SK-N-SH treated with all-trans-retinoic acid at 6 μM for 48 hours (cell line): Measurements from ENCODE around the gene MRPS35.

Experiments
- ATAC-seq: fragments of 200-7000 bp; cut with Tn5 transposase; 3 replicates; pipeline ENCODE4 v1.9.1; 2020; ENCODE audit warnings: mild to moderate bottlenecking, moderate library complexity
- BACH2 ChIP-seq: fragments of 250-450 bp; sonication (Bioruptor Pico); IDR thresholded peaks from 2 replicates; pipeline ENCODE4 v1.9.0; 2021; ENCODE audit warnings: mild to moderate bottlenecking, borderline replicate concordance
- CSDC2 ChIP-seq: fragments of 250-450 bp; sonication (Bioruptor Pico); IDR thresholded peaks from 2 replicates; pipeline ENCODE4 v1.5.0; 2020; ENCODE audit warnings: mild to moderate bottlenecking, moderate library complexity
- ESRRG ChIP-seq: fragments of 250-450 bp; sonication (Bioruptor Pico); IDR thresholded peaks from 2 replicates; pipeline ENCODE4 v1.6.1; 2021; ENCODE audit warnings: mild to moderate bottlenecking
- GLIS3 ChIP-seq: fragments of 250-450 bp; sonication (Bioruptor Pico); IDR thresholded peaks from 2 replicates; pipeline ENCODE4 v1.5.0; 2020; ENCODE audit warnings: mild to moderate bottlenecking, moderate library complexity
- ISL1 ChIP-seq: fragments of 250-450 bp; sonication (Bioruptor Pico); IDR thresholded peaks from 2 replicates; pipeline ENCODE4 v2.1.2; 2022; ENCODE audit warnings: mild to moderate bottlenecking, moderate library complexity
- OSR1 ChIP-seq: fragments of 250-450 bp; sonication (Bioruptor Pico); IDR thresholded peaks from 2 replicates; pipeline ENCODE4 v1.8.0; 2022; ENCODE audit warnings: moderate library complexity, mild to moderate bottlenecking, inconsistent platforms
- PPARA ChIP-seq: fragments of 250-450 bp; sonication (Bioruptor Pico); IDR thresholded peaks from 2 replicates; pipeline ENCODE4 v1.5.0; 2020; ENCODE audit warnings: mild to moderate bottlenecking, borderline replicate concordance
- TOX ChIP-seq: fragments of 250-450 bp; sonication (Bioruptor Pico); IDR thresholded peaks from 2 replicates; pipeline ENCODE4 v1.8.0; 2021; ENCODE audit warnings: mild to moderate bottlenecking, moderate library complexity, borderline replicate concordance
- ZC3H10 ChIP-seq: fragments of 250-450 bp; sonication (Bioruptor Pico); IDR thresholded peaks from 2 replicates; pipeline ENCODE4 v1.5.1; 2021; ENCODE audit warnings: mild to moderate bottlenecking, moderate library complexity
- ZFP3 ChIP-seq: fragments of 250-450 bp; sonication (Bioruptor Pico); IDR thresholded peaks from 2 replicates; pipeline ENCODE4 v1.5.0; 2020; ENCODE audit warnings: mild to moderate bottlenecking, moderate library complexity
- ZFP30 ChIP-seq: fragments of 450-650 bp; formaldehyde crosslinking; IDR thresholded peaks from 2 replicates; pipeline ENCODE4 v1.5.0; 2022; ENCODE audit warnings: mild to moderate bottlenecking, moderate library complexity
- ZNF565 ChIP-seq: fragments of 450-650 bp; formaldehyde crosslinking; conservative IDR thresholded peaks from 2 replicates; pipeline ENCODE4 v1.5.0; 2020; ENCODE audit warnings: low read depth, mild to moderate bottlenecking, moderate library complexity
- ZNF8 ChIP-seq: fragments of 450-650 bp; formaldehyde crosslinking; IDR thresholded peaks from 2 replicates; pipeline ENCODE4 v1.5.0; 2020; ENCODE audit warnings: mild to moderate bottlenecking, moderate library complexity
- TF ChIP-seq, protein P1 (sequence below): fragments of 250-450 bp; sonication (Bioruptor Pico); IDR thresholded peaks from 2 replicates; pipeline ENCODE4 v1.5.1; 2021; ENCODE audit warnings: mild to moderate bottlenecking, moderate library complexity
- TF ChIP-seq, protein P2 (sequence below): fragments of 250-450 bp; sonication (Bioruptor Pico); IDR thresholded peaks from 2 replicates; pipeline ENCODE4 v1.5.0; 2020; ENCODE audit warnings: mild to moderate bottlenecking, moderate library complexity
- TF ChIP-seq, protein P3 (sequence below): fragments of 250-450 bp; sonication (Bioruptor Pico); IDR thresholded peaks from 2 replicates; pipeline ENCODE4 v1.5.1; 2020; ENCODE audit warnings: low read depth, mild to moderate bottlenecking, moderate library complexity
- TF ChIP-seq, protein P4 (sequence below): fragments of 250-450 bp; sonication (Bioruptor Pico); IDR thresholded peaks from 2 replicates; pipeline ENCODE4 v1.8.0; 2021; ENCODE audit warnings: low read depth, mild to moderate bottlenecking, moderate library complexity, borderline replicate concordance

MRPS35 gene

DNA sequence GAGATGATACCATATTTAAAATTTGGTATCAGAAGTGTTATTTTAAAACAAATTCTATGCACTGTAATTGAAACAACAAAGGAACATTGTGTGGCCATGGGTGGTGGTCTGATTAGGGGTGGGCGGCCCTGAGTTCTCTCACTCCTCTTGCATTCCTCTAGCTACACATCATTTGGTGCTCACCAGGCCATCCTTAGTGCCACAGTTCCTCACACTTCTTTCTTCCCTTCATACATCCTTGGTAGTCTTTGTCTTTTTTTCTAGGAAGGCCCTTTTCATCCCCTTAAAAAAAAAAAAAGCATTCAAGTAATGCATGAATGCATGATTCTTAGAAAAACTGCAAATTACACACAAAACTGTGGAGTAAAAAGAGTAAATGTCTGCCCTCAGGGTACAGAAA, 71.8 kb downstream of the MRPS35 start (continued):
- TF ChIP-seq, protein P1, sequence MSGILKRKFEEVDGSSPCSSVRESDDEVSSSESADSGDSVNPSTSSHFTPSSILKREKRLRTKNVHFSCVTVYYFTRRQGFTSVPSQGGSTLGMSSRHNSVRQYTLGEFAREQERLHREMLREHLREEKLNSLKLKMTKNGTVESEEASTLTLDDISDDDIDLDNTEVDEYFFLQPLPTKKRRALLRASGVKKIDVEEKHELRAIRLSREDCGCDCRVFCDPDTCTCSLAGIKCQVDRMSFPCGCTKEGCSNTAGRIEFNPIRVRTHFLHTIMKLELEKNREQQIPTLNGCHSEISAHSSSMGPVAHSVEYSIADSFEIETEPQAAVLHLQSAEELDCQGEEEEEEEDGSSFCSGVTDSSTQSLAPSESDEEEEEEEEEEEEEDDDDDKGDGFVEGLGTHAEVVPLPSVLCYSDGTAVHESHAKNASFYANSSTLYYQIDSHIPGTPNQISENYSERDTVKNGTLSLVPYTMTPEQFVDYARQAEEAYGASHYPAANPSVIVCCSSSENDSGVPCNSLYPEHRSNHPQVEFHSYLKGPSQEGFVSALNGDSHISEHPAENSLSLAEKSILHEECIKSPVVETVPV (CRISPR knock-in tag): no peak
- no peak for TF ChIP-seq ZNF8

DNA sequence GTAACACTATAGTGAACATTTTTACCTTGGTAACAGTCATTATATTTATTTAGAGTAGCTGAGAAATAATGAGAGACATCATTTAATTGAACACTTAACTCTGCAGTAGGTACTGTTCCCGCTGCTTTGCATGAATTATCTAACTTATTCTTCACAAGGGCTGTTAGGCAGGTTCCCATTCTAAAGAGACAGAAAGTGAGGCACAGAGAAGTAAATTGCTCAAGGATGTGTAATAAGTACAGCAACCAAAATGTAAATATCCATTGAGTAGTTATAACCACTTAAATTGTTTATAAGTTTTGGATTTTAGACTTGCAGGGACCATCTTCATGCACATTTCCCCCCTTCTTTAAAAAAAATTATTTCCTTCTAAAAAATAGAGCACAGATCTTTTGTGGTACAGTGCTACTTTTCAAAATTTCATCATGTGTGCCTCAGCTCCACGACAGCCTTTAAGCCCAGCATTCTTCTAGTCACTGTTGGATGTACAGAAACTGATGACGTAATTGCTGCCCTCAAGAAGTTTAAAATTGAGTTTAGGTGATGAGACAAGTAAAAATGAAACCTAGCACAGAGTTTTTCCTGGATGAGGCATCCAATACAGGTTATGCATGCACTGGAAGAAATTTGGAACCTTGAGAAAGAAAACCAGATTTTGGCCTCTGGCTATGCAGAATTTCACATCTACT, 75.4 kb downstream of the MRPS35 start:
- TF ChIP-seq ZFP3 (CRISPR knock-in tag) (no peak), ZNF8 (no peak), TOX (CRISPR knock-in tag) (no peak), PPARA (CRISPR knock-in tag) (no peak), ESRRG (CRISPR knock-in tag) (no peak), ISL1 (no peak), BACH2 (no peak), CSDC2 (CRISPR knock-in tag) (no peak), ZNF565 (CRISPR knock-in tag) (no peak), OSR1 (no peak)
- TF ChIP-seq, protein P2, sequence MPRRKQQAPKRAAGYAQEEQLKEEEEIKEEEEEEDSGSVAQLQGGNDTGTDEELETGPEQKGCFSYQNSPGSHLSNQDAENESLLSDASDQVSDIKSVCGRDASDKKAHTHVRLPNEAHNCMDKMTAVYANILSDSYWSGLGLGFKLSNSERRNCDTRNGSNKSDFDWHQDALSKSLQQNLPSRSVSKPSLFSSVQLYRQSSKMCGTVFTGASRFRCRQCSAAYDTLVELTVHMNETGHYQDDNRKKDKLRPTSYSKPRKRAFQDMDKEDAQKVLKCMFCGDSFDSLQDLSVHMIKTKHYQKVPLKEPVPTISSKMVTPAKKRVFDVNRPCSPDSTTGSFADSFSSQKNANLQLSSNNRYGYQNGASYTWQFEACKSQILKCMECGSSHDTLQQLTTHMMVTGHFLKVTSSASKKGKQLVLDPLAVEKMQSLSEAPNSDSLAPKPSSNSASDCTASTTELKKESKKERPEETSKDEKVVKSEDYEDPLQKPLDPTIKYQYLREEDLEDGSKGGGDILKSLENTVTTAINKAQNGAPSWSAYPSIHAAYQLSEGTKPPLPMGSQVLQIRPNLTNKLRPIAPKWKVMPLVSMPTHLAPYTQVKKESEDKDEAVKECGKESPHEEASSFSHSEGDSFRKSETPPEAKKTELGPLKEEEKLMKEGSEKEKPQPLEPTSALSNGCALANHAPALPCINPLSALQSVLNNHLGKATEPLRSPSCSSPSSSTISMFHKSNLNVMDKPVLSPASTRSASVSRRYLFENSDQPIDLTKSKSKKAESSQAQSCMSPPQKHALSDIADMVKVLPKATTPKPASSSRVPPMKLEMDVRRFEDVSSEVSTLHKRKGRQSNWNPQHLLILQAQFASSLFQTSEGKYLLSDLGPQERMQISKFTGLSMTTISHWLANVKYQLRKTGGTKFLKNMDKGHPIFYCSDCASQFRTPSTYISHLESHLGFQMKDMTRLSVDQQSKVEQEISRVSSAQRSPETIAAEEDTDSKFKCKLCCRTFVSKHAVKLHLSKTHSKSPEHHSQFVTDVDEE: no peak
- TF ChIP-seq, protein P3, sequence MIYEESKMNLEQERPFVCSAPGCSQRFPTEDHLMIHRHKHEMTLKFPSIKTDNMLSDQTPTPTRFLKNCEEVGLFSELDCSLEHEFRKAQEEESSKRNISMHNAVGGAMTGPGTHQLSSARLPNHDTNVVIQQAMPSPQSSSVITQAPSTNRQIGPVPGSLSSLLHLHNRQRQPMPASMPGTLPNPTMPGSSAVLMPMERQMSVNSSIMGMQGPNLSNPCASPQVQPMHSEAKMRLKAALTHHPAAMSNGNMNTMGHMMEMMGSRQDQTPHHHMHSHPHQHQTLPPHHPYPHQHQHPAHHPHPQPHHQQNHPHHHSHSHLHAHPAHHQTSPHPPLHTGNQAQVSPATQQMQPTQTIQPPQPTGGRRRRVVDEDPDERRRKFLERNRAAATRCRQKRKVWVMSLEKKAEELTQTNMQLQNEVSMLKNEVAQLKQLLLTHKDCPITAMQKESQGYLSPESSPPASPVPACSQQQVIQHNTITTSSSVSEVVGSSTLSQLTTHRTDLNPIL (CRISPR knock-in tag): no peak
- TF ChIP-seq, all 23 proteins: peak for 0
- no peak for ATAC-seq

DNA sequence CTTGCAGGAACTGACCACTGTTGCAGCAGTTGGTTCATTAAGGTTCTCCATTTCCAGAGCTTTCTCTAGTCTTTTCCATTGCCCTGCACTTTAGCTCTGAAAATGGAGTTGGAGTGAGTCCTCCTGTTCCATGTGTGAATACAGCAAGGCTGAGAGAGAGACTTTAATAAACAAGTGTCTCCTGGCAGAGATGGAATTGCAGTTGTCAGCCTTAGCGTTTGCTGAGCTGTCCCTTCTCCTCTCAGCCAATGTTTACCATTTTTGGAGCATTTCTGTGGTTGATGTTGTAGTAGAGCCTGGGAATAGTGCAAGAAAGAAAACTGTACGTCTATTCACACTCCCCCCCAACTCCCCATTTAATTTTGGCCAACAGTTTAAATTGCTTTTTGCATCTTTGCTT, 76.9 kb downstream of the MRPS35 start:
- TF ChIP-seq OSR1: no peak
- TF ChIP-seq, protein P1 (CRISPR knock-in tag): no peak
- TF ChIP-seq, protein P3 (CRISPR knock-in tag): no peak
- no peak for TF ChIP-seq ZFP30
- TF ChIP-seq GLIS3 (CRISPR knock-in tag): no peak
- TF ChIP-seq, protein P4, sequence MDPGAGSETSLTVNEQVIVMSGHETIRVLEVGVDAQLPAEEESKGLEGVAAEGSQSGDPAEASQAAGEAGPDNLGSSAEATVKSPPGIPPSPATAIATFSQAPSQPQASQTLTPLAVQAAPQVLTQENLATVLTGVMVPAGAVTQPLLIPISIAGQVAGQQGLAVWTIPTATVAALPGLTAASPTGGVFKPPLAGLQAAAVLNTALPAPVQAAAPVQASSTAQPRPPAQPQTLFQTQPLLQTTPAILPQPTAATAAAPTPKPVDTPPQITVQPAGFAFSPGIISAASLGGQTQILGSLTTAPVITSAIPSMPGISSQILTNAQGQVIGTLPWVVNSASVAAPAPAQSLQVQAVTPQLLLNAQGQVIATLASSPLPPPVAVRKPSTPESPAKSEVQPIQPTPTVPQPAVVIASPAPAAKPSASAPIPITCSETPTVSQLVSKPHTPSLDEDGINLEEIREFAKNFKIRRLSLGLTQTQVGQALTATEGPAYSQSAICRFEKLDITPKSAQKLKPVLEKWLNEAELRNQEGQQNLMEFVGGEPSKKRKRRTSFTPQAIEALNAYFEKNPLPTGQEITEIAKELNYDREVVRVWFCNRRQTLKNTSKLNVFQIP: no peak
- no peak for TF ChIP-seq ESRRG (CRISPR knock-in tag)
- no peak for TF ChIP-seq ZNF565 (CRISPR knock-in tag)
- TF ChIP-seq ISL1: no peak
- no peak for TF ChIP-seq ZFP3 (CRISPR knock-in tag)
- no peak for ATAC-seq

DNA sequence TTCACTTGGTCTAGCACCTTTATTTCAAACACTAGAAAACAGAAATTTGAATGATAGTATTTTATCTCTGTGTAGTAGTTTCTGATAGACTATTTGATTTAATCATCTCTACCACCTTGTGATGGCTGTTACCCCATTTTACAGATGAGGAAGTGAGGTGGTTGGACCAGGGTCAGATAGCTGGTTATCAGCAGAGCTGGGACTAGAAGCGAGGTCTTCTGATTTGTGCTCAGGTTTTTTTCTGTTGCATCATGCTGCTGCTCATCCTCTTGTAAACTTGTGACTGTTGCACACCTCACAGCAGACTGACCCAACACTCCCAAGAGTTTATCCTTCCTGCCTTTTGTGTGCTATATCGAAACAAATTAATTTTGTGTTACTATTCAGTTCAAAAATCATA, 79.5 kb downstream of the MRPS35 start:
- TF ChIP-seq ZFP30 (no peak), ZC3H10 (no peak), BACH2 (no peak), ZFP3 (CRISPR knock-in tag) (no peak)
- no peak for ATAC-seq
